T-cell (primary cell): Measurements from ENCODE around the gene EFNA2. TPM values are rescaled to one million over a fixed set of nuclear protein-coding genes. Genes with fewer than 3 reads are reported as not detected.

Source experiments
- ATAC-seq, 4 experiments: fragments of 200-7000 bp in 3 of 4; fragments of 150-1000 bp in 1 of 4; cut with Tn5 transposase; replicated peaks in 1 of 4; 1 replicate in 3 of 4; 2 replicates in 1 of 4; pipeline ENCODE4 v1.10.0; 2021; ENCODE audit warnings: moderate library complexity in 3 of 4, mild to moderate bottlenecking in 2 of 4, moderate number of reproducible peaks in 1 of 4
- CTCF ChIA-PET, 2 donors: fragments of 300-600 bp; sonication (Branson Sonifier 250); formaldehyde crosslinking; loops; one replicate each; lab custom pipeline; 2022; ENCODE audit warnings: antibody characterized with exemption in 2 of 2; lab: Charles Lee
- POLR2A ChIA-PET, 2 donors: fragments of 300-600 bp; sonication (Branson Sonifier 250); formaldehyde crosslinking; loops; one replicate each; lab custom pipeline; 2022; ENCODE audit warnings: antibody characterized with exemption in 2 of 2; lab: Charles Lee
- DNase-seq, 35 experiments: peaks; one replicate each; pipeline versions ENCODE4 v3.0.0 to v3.0.0-alpha.2; 2013 to 2023
- H3K27ac ChIP-seq: one replicate; pipeline ENCODE4 v1.5.1; 2013; ENCODE audit warnings: low read length
- H3K27me3 ChIP-seq, 2 experiments: replicated peaks in 1 of 2; 1 replicate in 1 of 2; 2 replicates in 1 of 2; pipeline versions ENCODE4 v1.6.1 to v1.7.0; 2013; ENCODE audit warnings: low read length in 1 of 2, mixed read lengths in 1 of 2; ENCODE audit not compliant: control insufficient read depth in 2 of 2, insufficient read depth in 2 of 2; ENCODE audit errors: extremely low read depth in 1 of 2
- H3K36me3 ChIP-seq, 2 donors: 1 replicate in 1 of 2; 2 replicates in 1 of 2; pipeline versions ENCODE4 v1.6.1 to v1.7.0; 2013; ENCODE audit warnings: low read length in 1 of 2; ENCODE audit not compliant: control insufficient read depth in 2 of 2, insufficient read depth in 1 of 2; ENCODE audit errors: extremely low read depth in 1 of 2
- H3K4me1 ChIP-seq, 2 experiments: 1 replicate in 1 of 2; 2 replicates in 1 of 2; pipeline versions ENCODE4 v1.6.1 to v1.7.0; 2013; ENCODE audit warnings: low read length in 2 of 2, mixed read lengths in 1 of 2; ENCODE audit not compliant: insufficient read depth in 2 of 2, control insufficient read depth in 1 of 2; ENCODE audit errors: extremely low read depth in 1 of 2
- H3K4me3 ChIP-seq, 2 donors: 1 replicate in 1 of 2; 2 replicates in 1 of 2; pipeline versions ENCODE4 v1.5.1 to v1.7.0; 2013; ENCODE audit warnings: mild to moderate bottlenecking in 2 of 2, low read length in 1 of 2, moderate library complexity in 1 of 2; ENCODE audit not compliant: control insufficient read depth in 1 of 2; ENCODE audit errors: extremely low read depth in 1 of 2
- H3K9me3 ChIP-seq: 2 replicates; pipeline ENCODE4 v1.7.0; 2013
- H3K27ac Mint-ChIP-seq, 2 donors: one replicate each; pipeline ENCODE4 v1.8.0; 2020 to 2021; ENCODE audit warnings: mild to moderate bottlenecking in 2 of 2, mixed read lengths in 2 of 2
- H3K27me3 Mint-ChIP-seq, 2 donors: one replicate each; pipeline ENCODE4 v1.8.0; 2021 to 2022; ENCODE audit warnings: mixed read lengths in 2 of 2
- H3K36me3 Mint-ChIP-seq: one replicate; pipeline ENCODE4 v1.8.0; 2021; ENCODE audit warnings: mixed read lengths
- H3K4me1 Mint-ChIP-seq, 3 donors: one replicate each; pipeline ENCODE4 v1.8.0; 2020 to 2022; ENCODE audit warnings: mixed read lengths in 3 of 3, mild to moderate bottlenecking in 1 of 3
- H3K4me3 Mint-ChIP-seq, 3 donors: one replicate each; pipeline ENCODE4 v1.8.0; 2020 to 2022; ENCODE audit warnings: mild to moderate bottlenecking in 3 of 3, mixed read lengths in 3 of 3, moderate library complexity in 3 of 3
- H3K9me3 Mint-ChIP-seq, 3 donors: one replicate each; pipeline ENCODE4 v1.8.0; 2020 to 2022; ENCODE audit warnings: mixed read lengths in 3 of 3
- WGBS: methylation state at CpG from one replicate; pipeline ENCODE4 v1.1.5; 2013; ENCODE audit warnings: missing lambda C conversion rate; ENCODE audit not compliant: insufficient coverage; 5-methylcytosine and 5-hydroxymethylcytosine counted together
- total RNA-seq, 35 experiments: library from RNA in 6 of 35; stranded (reverse) in 6 of 35; fragments of 120-200 nt in 1 of 35; gene quantifications; one replicate each; pipeline versions ENCODE4 v1.2.1 to v1.2.4 and lab custom pipeline; 2013 to 2026

Gene EFNA2
- total RNA-seq (under 1 TPM in 1 of 5 donors, not detected in 4; 0.38 TPM), total RNA-seq (lab: John Stamatoyannopoulos, UW) (0 to 0.21 (median 0) reads per million in 29 experiments)
- not detected for total RNA-seq (2013)

DNA sequence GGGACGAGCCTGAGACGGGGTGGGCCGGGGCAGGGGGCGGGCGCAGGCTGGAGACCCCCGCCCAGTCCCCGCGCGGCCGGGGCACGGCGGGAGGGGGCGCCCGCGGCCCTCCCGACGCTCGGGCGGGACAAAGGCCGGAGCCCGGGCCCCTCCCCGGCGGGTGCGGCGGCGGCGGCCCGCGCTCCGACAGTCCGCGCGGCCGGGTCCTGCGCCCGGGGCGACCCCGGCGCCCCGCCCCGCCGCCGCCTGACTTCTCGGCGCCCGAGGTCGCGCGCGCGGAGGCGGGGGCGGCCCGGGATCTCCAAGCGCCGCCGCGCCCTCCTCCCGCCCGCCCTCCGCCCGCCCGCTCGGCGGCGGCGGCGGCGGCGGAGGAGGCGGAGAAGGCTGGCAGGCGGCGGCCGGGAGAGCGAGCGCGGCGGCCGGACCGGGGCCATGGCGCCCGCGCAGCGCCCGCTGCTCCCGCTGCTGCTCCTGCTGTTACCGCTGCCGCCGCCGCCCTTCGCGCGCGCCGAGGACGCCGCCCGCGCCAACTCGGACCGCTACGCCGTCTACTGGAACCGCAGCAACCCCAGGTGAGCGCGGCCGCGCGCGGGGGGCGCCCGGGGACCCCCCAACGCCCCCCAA lies at the start of gene EFNA2:
Gene EFNA2 (plus strand): TSS at position 137 of the 624 bp plus-strand sequence. CDS start 296 bp downstream, at position 433.
- Histone ChIP-seq H3K27ac (no peak within 1 kb of the TSS), H3K27me3 (peaks cover 0 to 72% of the 10 kb centered on the region in 2 experiments), H3K36me3 (no peaks in the 10 kb centered on the region), H3K4me3 (no peak within 1 kb of the TSS), H3K9me3 (no peaks in the 10 kb centered on the region), H3K4me1 (peaks cover 0 to 10% of the 10 kb centered on the region in 2 experiments)
- no peak within 1 kb of the TSS for H3K27ac Mint-ChIP-seq
- peaks cover 7 to 10% (median 8%) of the 10 kb centered on the region in 3 donors for H3K4me1 Mint-ChIP-seq
- POLR2A ChIA-PET: no interaction called here
- CTCF ChIA-PET: no interaction called here
- H3K36me3 Mint-ChIP-seq: no peaks in the 10 kb centered on the region
- under 1% methylated on average over 108 of the region's 113 CpGs for WGBS
- H3K4me3 Mint-ChIP-seq: peak within 1 kb of the TSS; percentile 36 to 62 (median 45)
- H3K27me3 Mint-ChIP-seq: peaks cover 18 to 38% of the 10 kb centered on the region in 2 donors
- H3K9me3 Mint-ChIP-seq: no peaks in the 10 kb centered on the region
- ATAC-seq: peak in 2 of 4 experiments; percentile 17 to 19
- DNase-seq: no peak

DNA sequence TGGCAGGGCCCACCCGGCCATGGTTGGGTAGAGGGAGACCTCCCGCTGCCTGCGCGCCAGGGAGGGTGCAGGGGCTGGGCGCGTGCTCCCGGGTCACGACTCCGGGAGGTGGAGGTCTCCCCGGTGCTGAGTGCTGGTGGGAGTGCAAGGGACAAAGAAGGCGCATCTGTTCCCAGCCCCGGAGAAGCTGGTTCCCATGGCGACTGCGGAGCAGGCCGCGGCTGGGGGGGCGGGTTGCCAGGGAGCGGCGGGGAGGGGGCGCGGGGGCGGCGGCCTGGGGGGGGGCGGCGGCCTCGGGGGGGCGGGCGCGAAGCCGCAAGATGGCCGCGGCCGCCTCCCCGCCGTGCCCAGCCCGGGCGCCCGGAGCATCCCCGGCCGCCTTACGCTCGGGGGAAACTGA lies 49.1 kb upstream of the EFNA2 start:
- H3K27ac ChIP-seq: no peak overlapping the region
- Mint-ChIP-seq H3K4me3 (peak overlapping the region in 1 of 3 donors; percentile 39), H3K27ac (no peak overlapping the region), H3K36me3 (no peaks in the 10 kb centered on the region), H3K9me3 (no peaks in the 10 kb centered on the region), H3K27me3 (peaks cover 5 to 8% of the 10 kb centered on the region in 2 donors), H3K4me1 (peaks cover 22 to 28% (median 25%) of the 10 kb centered on the region in 3 donors)
- DNase-seq (peak in 1 of 35 experiments; percentile 14), ATAC-seq (no peak)
- 2% methylated on average over 18 of the region's 42 CpGs for WGBS
- no peaks in the 10 kb centered on the region for H3K9me3 ChIP-seq
- ChIA-PET POLR2A (no interaction called here), CTCF (no interaction called here)
- no peak overlapping the region for H3K4me3 ChIP-seq
- H3K36me3 ChIP-seq: no peaks in the 10 kb centered on the region
- peaks cover 9 to 43% of the 10 kb centered on the region in 2 experiments for H3K4me1 ChIP-seq
- H3K27me3 ChIP-seq: peaks cover 2 to 40% of the 10 kb centered on the region in 2 experiments

DNA sequence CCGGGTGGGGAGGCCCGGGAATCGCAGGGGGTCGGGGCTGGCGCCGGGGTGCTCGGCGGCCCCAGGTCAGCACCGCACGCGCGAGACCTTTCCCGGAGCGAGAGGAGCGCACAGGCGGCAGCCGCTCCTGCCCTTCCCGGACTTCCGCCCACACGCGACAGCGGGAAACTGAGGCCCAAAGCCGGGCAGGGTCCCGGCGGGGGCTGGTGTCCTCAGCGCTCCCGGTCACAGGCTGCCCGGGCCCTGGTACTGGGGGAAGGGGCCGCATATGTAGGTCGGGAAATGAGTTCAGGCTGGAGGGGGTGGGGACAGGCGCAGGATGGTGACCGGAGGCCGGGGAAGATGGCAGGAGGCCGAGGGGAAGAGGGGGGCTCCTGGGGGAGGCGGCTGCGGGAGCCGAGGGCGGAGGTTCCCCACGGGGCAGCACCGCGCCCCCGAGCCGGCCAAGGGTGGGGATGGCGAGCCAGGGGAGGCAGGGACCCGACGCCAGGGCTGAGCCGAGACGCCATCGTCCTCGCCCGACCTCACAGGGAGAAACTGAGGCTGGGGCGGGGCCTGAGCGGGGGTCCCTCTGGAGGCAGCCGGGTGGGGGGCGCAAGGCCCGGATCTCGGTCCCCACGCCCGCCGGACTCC lies 48.5 kb upstream of the EFNA2 start:
- under 1% methylated on average over 59 of the region's 60 CpGs for WGBS
- DNase-seq (peak in 2 of 35 experiments; percentile 6 to 18), ATAC-seq (no peak)
- Histone ChIP-seq H3K9me3 (no peaks in the 10 kb centered on the region), H3K27ac (no peak overlapping the region), H3K4me1 (peaks cover 9 to 46% of the 10 kb centered on the region in 2 experiments), H3K36me3 (no peaks in the 10 kb centered on the region), H3K4me3 (peak overlapping the region; percentile 19 to 47), H3K27me3 (peaks cover 2 to 40% of the 10 kb centered on the region in 2 experiments)
- Mint-ChIP-seq H3K27ac (no peak overlapping the region), H3K4me1 (peaks cover 24 to 30% (median 28%) of the 10 kb centered on the region in 3 donors), H3K9me3 (no peaks in the 10 kb centered on the region), H3K36me3 (no peaks in the 10 kb centered on the region), H3K27me3 (peaks cover 5 to 8% of the 10 kb centered on the region in 2 donors), H3K4me3 (peak overlapping the region in 2 of 3 donors; percentile 28 to 55)
- ChIA-PET POLR2A (no interaction called here), CTCF (no interaction called here)

DNA sequence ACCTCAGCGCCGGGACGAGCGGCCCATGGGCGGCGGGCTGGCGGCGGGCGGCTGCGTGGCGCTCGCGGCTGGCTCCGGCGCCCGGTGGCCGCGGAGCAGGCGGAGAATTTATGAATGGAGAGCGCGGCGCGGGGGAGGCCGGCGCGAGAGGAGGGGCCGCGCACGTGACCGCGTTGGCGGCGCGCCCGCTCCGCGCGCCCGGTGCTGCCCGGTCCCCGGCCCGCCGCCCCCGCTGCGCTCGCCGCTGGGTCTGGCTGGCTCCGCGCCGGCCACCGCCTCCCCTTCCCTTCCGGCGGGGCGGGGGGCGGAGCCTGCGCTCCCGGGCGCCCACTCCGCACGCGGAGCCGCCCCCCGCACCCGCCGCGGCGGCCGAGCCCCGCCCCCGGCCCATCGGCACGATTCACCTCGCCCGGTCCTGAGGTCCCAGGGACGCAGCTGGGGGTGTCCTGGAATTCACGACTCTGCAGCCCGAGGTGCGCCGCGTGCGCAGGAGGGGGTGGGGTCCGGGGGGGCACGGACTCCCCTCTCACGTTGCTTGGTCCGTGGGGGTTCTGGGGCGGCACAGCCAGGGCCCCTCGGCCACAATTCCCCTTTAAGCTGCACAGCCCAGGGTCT lies 47.8 kb upstream of the EFNA2 start, which contains the start of gene CBARP:
Gene CBARP (minus strand): TSS at position 252 of the 615 bp plus-strand sequence. CDS start 1,905 bp downstream, outside the sequence.
- Histone ChIP-seq H3K4me3 (peak within 1 kb of the TSS; percentile 19 to 47), H3K4me1 (peaks cover 9 to 53% of the 10 kb centered on the region in 2 experiments), H3K27me3 (peaks cover 2 to 40% of the 10 kb centered on the region in 2 experiments), H3K27ac (no peak within 1 kb of the TSS), H3K36me3 (no peaks in the 10 kb centered on the region), H3K9me3 (no peaks in the 10 kb centered on the region)
- H3K4me1 Mint-ChIP-seq: peaks cover 24 to 35% (median 34%) of the 10 kb centered on the region in 3 donors
- peak within 1 kb of the TSS in 1 of 2 donors; percentile 66 for H3K27ac Mint-ChIP-seq
- no peaks in the 10 kb centered on the region for H3K36me3 Mint-ChIP-seq
- under 1% methylated on average over 83 of the region's 87 CpGs for WGBS
- H3K27me3 Mint-ChIP-seq: peaks cover 5 to 8% of the 10 kb centered on the region in 2 donors
- DNase-seq: peak in 4 of 35 experiments; percentile 11 to 60 (median 39)
- no peaks in the 10 kb centered on the region for H3K9me3 Mint-ChIP-seq
- peak in 2 of 4 experiments; percentile 2 to 5 for ATAC-seq
- ChIA-PET CTCF (interaction anchor here in 1 of 2 donors (0.6 kb wide), 1 partner anchor 71 kb away, joined by 3 read pairs; no protein-coding TSS in a partner anchor), POLR2A (interaction anchor here in 1 of 2 donors (0.7 to 1.3 kb wide), 2 partner anchors 31 to 33 kb away, joined by 3 to 7 read pairs; partner anchors contain the start of gene CIRBP)
- peak within 1 kb of the TSS; percentile 78 to 93 (median 80) for H3K4me3 Mint-ChIP-seq

DNA sequence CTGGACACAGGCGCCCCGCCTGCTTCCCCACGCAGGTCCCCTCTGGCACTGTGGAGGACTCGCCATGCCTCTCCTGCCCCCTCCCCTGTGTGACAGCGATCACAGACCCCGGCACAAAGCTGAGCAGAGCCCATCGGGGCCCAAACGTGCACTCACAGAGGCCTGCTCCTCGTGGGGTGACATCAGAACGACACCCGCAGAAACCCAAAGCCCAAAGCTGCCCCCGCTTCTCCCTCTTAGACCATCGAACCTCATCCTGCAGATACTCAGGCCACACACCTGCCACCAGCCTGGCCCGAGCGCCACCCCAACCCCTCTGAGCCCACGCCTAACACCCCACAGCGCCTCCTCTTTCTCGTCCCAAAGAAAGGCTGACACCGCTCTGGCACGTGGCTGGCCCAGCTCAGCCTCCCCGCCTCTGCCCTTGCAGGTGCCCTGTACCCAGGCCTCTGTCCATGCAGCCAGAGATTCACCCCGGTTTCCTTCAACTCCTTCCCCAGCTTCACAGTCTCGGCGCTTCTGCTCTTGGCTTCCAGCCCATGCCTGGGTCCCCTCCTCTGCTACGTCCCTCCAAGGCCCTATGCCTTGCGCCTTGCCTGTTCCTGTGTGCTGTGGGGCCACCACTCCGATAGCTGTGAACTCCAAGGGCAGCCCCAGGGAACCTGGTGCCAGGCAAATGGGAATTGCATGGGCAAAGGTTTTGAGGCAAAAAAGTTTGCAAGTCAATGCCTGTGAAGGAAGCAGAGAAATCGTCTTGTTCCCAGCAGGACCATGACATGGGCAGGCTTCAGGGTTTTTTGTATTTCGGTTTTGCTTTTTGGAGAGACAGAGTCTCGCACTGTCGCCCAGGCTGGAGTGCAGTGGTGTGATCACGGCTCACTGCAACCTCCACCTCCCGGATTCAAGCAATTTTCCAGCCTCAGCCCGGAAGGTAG lies 47.0 kb upstream of the EFNA2 start:
- ChIA-PET CTCF (no interaction called here), POLR2A (interaction anchor here in 1 of 2 donors (1.3 kb wide), 1 partner anchor 30 kb away, joined by 3 read pairs; the partner anchor contains the start of gene CIRBP)
- DNase-seq: peak in 3 of 35 experiments; percentile 9 to 40 (median 16)
- H3K36me3 ChIP-seq: peaks cover 0 to under 1% of the 10 kb centered on the region in 2 donors
- H3K36me3 Mint-ChIP-seq: no peaks in the 10 kb centered on the region
- ATAC-seq: no peak
- no peaks in the 10 kb centered on the region for H3K9me3 Mint-ChIP-seq
- no peaks in the 10 kb centered on the region for H3K9me3 ChIP-seq
- H3K27ac ChIP-seq: no peak overlapping the region
- H3K27me3 Mint-ChIP-seq: peaks cover 5 to 8% of the 10 kb centered on the region in 2 donors
- peaks cover 24 to 42% (median 42%) of the 10 kb centered on the region in 3 donors for H3K4me1 Mint-ChIP-seq
- peak overlapping the region; percentile 15 to 47 for H3K4me3 ChIP-seq
- H3K4me1 ChIP-seq: peaks cover 9 to 61% of the 10 kb centered on the region in 2 experiments
- H3K4me3 Mint-ChIP-seq: peak overlapping the region; percentile 78 to 93 (median 80)
- H3K27me3 ChIP-seq: peaks cover 2 to 40% of the 10 kb centered on the region in 2 experiments
- 61% methylated on average over 30 of the region's 34 CpGs for WGBS
- peak overlapping the region in 1 of 2 donors; percentile 66 for H3K27ac Mint-ChIP-seq
